SK-N-SH (cell line): ENCODE data around the gene HOXB7. TPM values are rescaled to one million over a fixed set of nuclear protein-coding genes. Genes with fewer than 3 reads are reported as not detected.

Source experiments
- CTCF ChIA-PET: fragments of 300-600, 350-600 bp; formaldehyde crosslinking; extraction: SDS; loops from one replicate; lab custom pipeline; 2021; lab: Yijun Ruan, JAX
- POLR2A ChIA-PET: fragments of 350-600 bp; sonication (Branson Sonifier 250); formaldehyde crosslinking; extraction: SDS; loops from one replicate; lab custom pipeline; 2020; ENCODE audit warnings: antibody characterized with exemption, inconsistent platforms; lab: Yijun Ruan, JAX
- DNase-seq: peaks from one replicate; pipeline ENCODE4 v3.0.0; 2012
- H2AFZ ChIP-seq: fragments of 200-600 bp; sonication (generic); 2 replicates; pipeline ENCODE4 v1.8.1; 2016; ENCODE audit warnings: antibody characterized with exemption, mild to moderate bottlenecking, low read depth
- H3F3A ChIP-seq: fragments of 200-600 bp; sonication (generic); replicated peaks from 2 replicates; pipeline ENCODE3; 2016; ENCODE audit warnings: antibody characterized with exemption, mild to moderate bottlenecking; ENCODE audit not compliant: insufficient read depth
- H3K27ac ChIP-seq, 2 experiments: fragments of 200-500 bp in 1 of 2; fragments of 200-600 bp in 1 of 2; sonication (Bioruptor generic) in 1 of 2; sonication (generic), shearing (Covaris generic) in 1 of 2; 2 replicates each; pipeline versions ENCODE4 v1.5.1 to v1.6.1; 2014 to 2016; ENCODE audit warnings: low read depth in 2 of 2, inconsistent platforms in 1 of 2, low read length in 1 of 2, mild to moderate bottlenecking in 1 of 2, mixed read lengths in 1 of 2
- H3K27me3 ChIP-seq: fragments of 200-600 bp; sonication (generic), shearing (Covaris generic); 2 replicates; pipeline ENCODE4 v1.6.1; 2016; ENCODE audit warnings: mixed run types; ENCODE audit not compliant: insufficient read depth
- H3K36me3 ChIP-seq, 2 experiments: fragments of 200-500 bp in 1 of 2; fragments of 200-600 bp in 1 of 2; sonication (Bioruptor generic) in 1 of 2; sonication (generic) in 1 of 2; replicated peaks in 1 of 2; 2 replicates each; pipeline versions ENCODE3 to v1.5.1; 2014 to 2016; ENCODE audit warnings: low read length in 1 of 2, mild to moderate bottlenecking in 1 of 2; ENCODE audit not compliant: insufficient read depth in 2 of 2, control insufficient read depth in 1 of 2
- H3K4me1 ChIP-seq, 2 experiments: fragments of 200-500 bp in 1 of 2; fragments of 200-600 bp in 1 of 2; sonication (Bioruptor generic) in 1 of 2; sonication (generic), shearing (Covaris generic) in 1 of 2; 2 replicates each; pipeline versions ENCODE4 v1.5.1 to v1.6.1; 2014 to 2016; ENCODE audit warnings: low read depth in 1 of 2, low read length in 1 of 2, mixed run types in 1 of 2; ENCODE audit not compliant: insufficient read depth in 2 of 2, control insufficient read depth in 1 of 2
- H3K4me2 ChIP-seq: fragments of 200-600 bp; sonication (generic), shearing (Covaris generic); 2 replicates; pipeline ENCODE4 v1.6.1; 2017; ENCODE audit warnings: mixed run types
- H3K4me3 ChIP-seq, 2 experiments: fragments of 200-500 bp in 1 of 2; fragments of 200-600 bp in 1 of 2; sonication (Bioruptor generic) in 1 of 2; sonication (generic), shearing (Covaris generic) in 1 of 2; 2 replicates each; pipeline versions ENCODE4 v1.5.1 to v1.8.1; 2014 to 2016; ENCODE audit warnings: low read depth in 2 of 2, inconsistent platforms in 1 of 2, low read length in 1 of 2, mild to moderate bottlenecking in 1 of 2, mixed read lengths in 1 of 2, moderate library complexity in 1 of 2
- H3K79me2 ChIP-seq: fragments of 200-600 bp; sonication (generic); 2 replicates; pipeline ENCODE4 v1.8.1; 2017; ENCODE audit warnings: mild to moderate bottlenecking; ENCODE audit not compliant: insufficient read depth
- H3K9ac ChIP-seq: fragments of 200-600 bp; sonication (generic); 2 replicates; pipeline ENCODE4 v1.6.1; 2017; ENCODE audit warnings: mixed run types
- H3K9me2 ChIP-seq: fragments of 200-600 bp; sonication (generic); 2 replicates; pipeline ENCODE4 v1.6.1; 2017; ENCODE audit warnings: mixed run types
- H3K9me3 ChIP-seq: fragments of 200-600 bp; sonication (generic); 2 replicates; pipeline ENCODE4 v1.6.1; 2017; ENCODE audit warnings: mixed run types, mild to moderate bottlenecking, moderate library complexity
- H4K20me1 ChIP-seq: fragments of 200-600 bp; sonication (generic); 2 replicates; pipeline ENCODE4 v1.6.1; 2017; ENCODE audit warnings: mild to moderate bottlenecking, mixed run types; ENCODE audit not compliant: insufficient read depth
- CHD2 ChIP-seq: fragments of 150-350 bp; IDR thresholded peaks from 2 replicates; pipeline ENCODE4 v1.6.1; 2018; ENCODE audit warnings: low read length; ENCODE audit not compliant: partially characterized antibody
- ELF1 ChIP-seq: IDR thresholded peaks from 2 replicates; pipeline ENCODE4 v1.4.0; 2012
- FOSL2 ChIP-seq: IDR thresholded peaks from 2 replicates; pipeline ENCODE4 v1.4.0; 2012; ENCODE audit warnings: low read depth, mild to moderate bottlenecking, moderate library complexity, borderline replicate concordance
- GABPA ChIP-seq: IDR thresholded peaks from 2 replicates; pipeline ENCODE4 v1.4.0; 2012; ENCODE audit warnings: low read depth, mild to moderate bottlenecking
- JUND ChIP-seq: IDR thresholded peaks from 2 replicates; pipeline ENCODE4 v1.4.0; 2012
- MXI1 ChIP-seq: IDR thresholded peaks from 2 replicates; pipeline ENCODE4 v1.6.1; 2012; ENCODE audit warnings: mild to moderate bottlenecking, low read depth, low read length, improper control_type of control experiment
- POLR2AphosphoS5 ChIP-seq: IDR thresholded peaks from 2 replicates; pipeline ENCODE4 v1.6.1; 2012; ENCODE audit warnings: low read depth, low read length
- RAD21 ChIP-seq: IDR thresholded peaks from 2 replicates; pipeline ENCODE4 v1.6.1; 2012; ENCODE audit warnings: mild to moderate bottlenecking, low read length
- RCOR1 ChIP-seq: fragments of 150-350 bp; IDR thresholded peaks from 2 replicates; pipeline ENCODE4 v1.6.1; 2017; ENCODE audit warnings: antibody characterized with exemption, low read length
- RFX5 ChIP-seq: IDR thresholded peaks from 2 replicates; pipeline ENCODE4 v1.6.1; 2012; ENCODE audit warnings: mild to moderate bottlenecking, improper control_type of control experiment, low read length
- TAF1 ChIP-seq: IDR thresholded peaks from 2 replicates; pipeline ENCODE4 v1.6.1; 2012; ENCODE audit warnings: low read depth, mild to moderate bottlenecking, low read length, moderate library complexity, borderline replicate concordance
- WGBS: methylation state at CpG from one replicate; pipeline ENCODE4 v1.1.6; 2017; ENCODE audit warnings: low lambda C conversion rate; 5-methylcytosine and 5-hydroxymethylcytosine counted together
- polyA plus RNA-seq, 3 experiments: library from polyadenylated mRNA; depleted of rRNA; stranded (reverse); fragments of >200 nt; gene quantifications; 2 replicates each; pipeline ENCODE4 v1.2.3, GENCODE V29; 2012
- TF ChIP-seq, protein P1 (sequence below): IDR thresholded peaks from 2 replicates; pipeline ENCODE4 v1.4.0; 2012; ENCODE audit warnings: low read depth, borderline replicate concordance
- TF ChIP-seq, protein P2 (sequence below): IDR thresholded peaks from 2 replicates; pipeline ENCODE4 v1.4.0; 2012; ENCODE audit warnings: low read depth
- TF ChIP-seq, protein P3 (sequence below): IDR thresholded peaks from 2 replicates; pipeline ENCODE4 v1.4.0; 2012; ENCODE audit warnings: low read depth, borderline replicate concordance

The HOXB7 gene
- polyA plus RNA-seq, 1 of the 3 experiments (the other 2 are of a cell fraction): not detected

DNA sequence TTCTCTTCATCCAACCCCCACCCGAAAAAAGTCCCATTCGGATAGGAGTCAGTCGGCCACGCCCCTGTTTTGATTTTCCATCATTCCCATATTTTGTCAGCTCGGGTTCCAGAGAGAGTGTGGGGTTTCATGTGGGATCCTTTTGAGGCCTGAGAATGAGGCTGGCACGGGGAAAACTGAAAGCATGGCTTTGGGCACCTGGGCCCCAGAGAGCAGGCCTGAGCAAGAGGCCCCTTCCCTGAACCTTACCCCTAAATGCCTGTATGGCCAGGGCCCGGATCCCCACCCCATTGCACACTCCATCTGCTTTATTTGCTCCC is 28.1 kb downstream of the HOXB7 start:
- DNase-seq: no peak
- 28% methylated on average over 7 of the region's 7 CpGs for WGBS
- ChIA-PET POLR2A (no interaction called here), CTCF (interaction anchor here (0.8 to 1.5 kb wide), 3 partner anchors 54 to 248 kb away, joined by 3 to 4 read pairs (median 3); no protein-coding TSS in a partner anchor)
- Histone ChIP-seq H3K36me3 (no peaks in the 10 kb centered on the region), H3K79me2 (no peaks in the 10 kb centered on the region), H3K27ac (no peak overlapping the region), H4K20me1 (peaks cover 9% of the 10 kb centered on the region; the same call in 1 of the 2 replicates), H3K9me3 (no peaks in the 10 kb centered on the region), H3K9ac (no peak overlapping the region), H3K4me3 (no peak overlapping the region), H3K4me2 (no peak overlapping the region), H3K27me3 (peaks cover 94% of the 10 kb centered on the region), H2AFZ (no peak overlapping the region), H3K9me2 (no peaks in the 10 kb centered on the region), H3F3A (peaks cover 4% of the 10 kb centered on the region), H3K4me1 (peaks cover 2 to 3% of the 10 kb centered on the region in 2 experiments; a peak in 1 of 4 replicates)
- TF ChIP-seq CHD2 (no peak), TAF1 (no peak), POLR2AphosphoS5 (no peak), RAD21 (no peak), ELF1 (no peak)
- TF ChIP-seq, protein P1, sequence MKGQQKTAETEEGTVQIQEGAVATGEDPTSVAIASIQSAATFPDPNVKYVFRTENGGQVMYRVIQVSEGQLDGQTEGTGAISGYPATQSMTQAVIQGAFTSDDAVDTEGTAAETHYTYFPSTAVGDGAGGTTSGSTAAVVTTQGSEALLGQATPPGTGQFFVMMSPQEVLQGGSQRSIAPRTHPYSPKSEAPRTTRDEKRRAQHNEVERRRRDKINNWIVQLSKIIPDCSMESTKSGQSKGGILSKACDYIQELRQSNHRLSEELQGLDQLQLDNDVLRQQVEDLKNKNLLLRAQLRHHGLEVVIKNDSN: no peak

DNA sequence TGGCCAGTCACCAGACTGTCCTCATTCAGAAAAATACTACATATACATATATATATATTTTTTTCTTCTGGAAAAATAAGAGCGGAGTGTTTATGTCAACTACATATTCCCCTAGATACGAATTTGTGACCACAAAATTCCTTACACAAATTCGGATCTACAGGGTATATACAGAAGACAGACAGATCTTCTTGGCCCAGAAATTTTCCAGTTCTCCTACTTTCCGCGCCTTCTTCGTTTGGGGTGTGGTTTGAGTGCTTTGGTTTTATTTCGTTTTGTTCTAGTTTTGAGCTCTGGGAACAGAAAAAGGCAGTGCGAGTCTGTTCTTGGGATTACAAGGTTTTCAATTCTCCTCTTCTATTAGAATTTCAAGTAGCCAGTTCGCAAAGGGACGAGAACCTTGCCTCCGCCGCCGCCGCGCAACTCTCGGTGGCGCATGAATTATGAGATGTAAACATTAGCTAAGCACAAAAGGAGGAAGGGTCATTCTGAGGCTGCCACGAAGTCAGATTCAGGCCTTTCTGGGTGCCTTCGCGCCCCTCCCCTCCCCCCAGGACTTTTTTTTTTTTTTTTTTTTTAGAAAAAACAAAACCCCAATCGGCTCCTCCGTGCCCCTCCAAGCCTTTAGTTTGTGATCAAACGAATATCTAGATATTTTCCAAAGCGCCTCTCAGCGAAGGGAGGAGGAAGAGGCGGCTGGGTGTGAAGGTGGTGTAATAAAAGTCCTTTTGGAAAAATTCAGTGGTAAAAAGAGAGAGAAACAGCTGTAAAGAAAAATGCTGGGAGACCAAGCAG is 30.9 kb downstream of the HOXB7 start:
- Histone ChIP-seq H3K36me3 (no peaks in the 10 kb centered on the region), H3K4me3 (no peak overlapping the region), H3F3A (peaks cover 4% of the 10 kb centered on the region), H3K27me3 (peaks cover 94% of the 10 kb centered on the region), H4K20me1 (peaks cover 9% of the 10 kb centered on the region; the same call in 1 of the 2 replicates), H3K27ac (no peak overlapping the region), H3K9ac (no peak overlapping the region), H3K4me1 (peaks cover 0 to under 1% of the 10 kb centered on the region in 2 experiments; a peak in 1 of 4 replicates), H3K79me2 (no peaks in the 10 kb centered on the region), H3K9me3 (no peaks in the 10 kb centered on the region), H3K4me2 (no peak overlapping the region), H2AFZ (no peak overlapping the region), H3K9me2 (no peaks in the 10 kb centered on the region)
- 27% methylated on average over 26 of the region's 26 CpGs for WGBS
- CTCF ChIA-PET: interaction anchor here (0.7 to 1.5 kb wide), 4 partner anchors 12 to 244 kb away, joined by 3 read pairs; no protein-coding TSS in a partner anchor
- DNase-seq: no peak
- no peak for TF ChIP-seq JUND
- 0 out of 2 replicates have a peak, but pooled peaks have one; percentile 16 for TF ChIP-seq POLR2AphosphoS5
- TF ChIP-seq GABPA: no peak
- TF ChIP-seq, protein P2, sequence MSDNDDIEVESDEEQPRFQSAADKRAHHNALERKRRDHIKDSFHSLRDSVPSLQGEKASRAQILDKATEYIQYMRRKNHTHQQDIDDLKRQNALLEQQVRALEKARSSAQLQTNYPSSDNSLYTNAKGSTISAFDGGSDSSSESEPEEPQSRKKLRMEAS: no peak
- POLR2A ChIA-PET: no interaction called here

DNA sequence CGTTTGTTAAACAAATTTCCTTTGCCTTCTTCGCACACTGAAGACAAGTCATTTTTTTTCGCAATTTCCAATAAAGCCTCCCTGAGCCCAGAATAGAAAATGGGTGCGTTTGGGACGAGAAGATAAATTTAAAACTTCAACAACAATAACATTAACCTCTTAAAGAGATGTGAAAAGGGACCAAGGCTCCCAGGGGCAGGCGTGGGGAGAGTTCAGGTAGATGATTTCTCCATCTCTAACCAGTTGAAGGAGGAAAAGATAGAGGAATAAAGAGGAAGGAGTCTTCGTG is 31.4 kb downstream of the HOXB7 start:
- H3K4me1 ChIP-seq: no peaks in the 10 kb centered on the region; a peak in 1 of 4 replicates
- H3K9me2 ChIP-seq: no peaks in the 10 kb centered on the region
- H3K9me3 ChIP-seq: no peaks in the 10 kb centered on the region
- no peak for DNase-seq
- no peaks in the 10 kb centered on the region for H3K79me2 ChIP-seq
- H3K36me3 ChIP-seq: no peaks in the 10 kb centered on the region
- no peak overlapping the region for H3K27ac ChIP-seq
- CTCF ChIA-PET: interaction anchor here (0.7 to 1.5 kb wide), 3 partner anchors 11 to 244 kb away, joined by 3 read pairs; no protein-coding TSS in a partner anchor
- TF ChIP-seq RFX5: no peak
- TF ChIP-seq FOSL2: no peak
- TF ChIP-seq, protein P3, sequence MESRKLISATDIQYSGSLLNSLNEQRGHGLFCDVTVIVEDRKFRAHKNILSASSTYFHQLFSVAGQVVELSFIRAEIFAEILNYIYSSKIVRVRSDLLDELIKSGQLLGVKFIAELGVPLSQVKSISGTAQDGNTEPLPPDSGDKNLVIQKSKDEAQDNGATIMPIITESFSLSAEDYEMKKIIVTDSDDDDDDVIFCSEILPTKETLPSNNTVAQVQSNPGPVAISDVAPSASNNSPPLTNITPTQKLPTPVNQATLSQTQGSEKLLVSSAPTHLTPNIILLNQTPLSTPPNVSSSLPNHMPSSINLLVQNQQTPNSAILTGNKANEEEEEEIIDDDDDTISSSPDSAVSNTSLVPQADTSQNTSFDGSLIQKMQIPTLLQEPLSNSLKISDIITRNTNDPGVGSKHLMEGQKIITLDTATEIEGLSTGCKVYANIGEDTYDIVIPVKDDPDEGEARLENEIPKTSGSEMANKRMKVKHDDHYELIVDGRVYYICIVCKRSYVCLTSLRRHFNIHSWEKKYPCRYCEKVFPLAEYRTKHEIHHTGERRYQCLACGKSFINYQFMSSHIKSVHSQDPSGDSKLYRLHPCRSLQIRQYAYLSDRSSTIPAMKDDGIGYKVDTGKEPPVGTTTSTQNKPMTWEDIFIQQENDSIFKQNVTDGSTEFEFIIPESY: no peak
- no peak for TF ChIP-seq RCOR1
- no peak for TF ChIP-seq MXI1
- TF ChIP-seq, all 33 proteins: peak for 0
- Histone ChIP-seq H3K4me3 (no peak overlapping the region), H4K20me1 (peaks cover 9% of the 10 kb centered on the region; the same call in 1 of the 2 replicates), H3F3A (peaks cover 4% of the 10 kb centered on the region), H2AFZ (no peak overlapping the region), H3K4me2 (no peak overlapping the region), H3K27me3 (peaks cover 94% of the 10 kb centered on the region), H3K9ac (no peak overlapping the region)
- POLR2A ChIA-PET: no interaction called here
- WGBS: 17% methylated on average over 7 of the region's 7 CpGs
